Esophagus (tissue), 2 donors: Measurements from ENCODE around the gene TP63. TPM values are rescaled to one million over a fixed set of nuclear protein-coding genes. Genes with fewer than 3 reads are reported as not detected.

ENCODE experiments used
- H3K27ac ChIP-seq, 2 donors: one replicate each; pipeline ENCODE4 v1.5.1; 2013; ENCODE audit warnings: low read depth in 2 of 2, mild to moderate bottlenecking in 2 of 2, inconsistent platforms in 1 of 2, low read length in 1 of 2, moderate library complexity in 1 of 2
- H3K27me3 ChIP-seq, 2 donors: one replicate each; pipeline ENCODE4 v1.6.1; 2013; ENCODE audit warnings: low read length in 2 of 2, control low read depth in 1 of 2, mild to moderate bottlenecking in 1 of 2; ENCODE audit not compliant: insufficient read depth in 2 of 2, control insufficient read depth in 1 of 2
- H3K36me3 ChIP-seq, 2 donors: one replicate each; pipeline ENCODE4 v1.6.1; 2013; ENCODE audit warnings: low read length in 1 of 2; ENCODE audit not compliant: control insufficient read depth in 2 of 2, insufficient read depth in 2 of 2
- H3K4me1 ChIP-seq, 2 donors: one replicate each; pipeline ENCODE4 v1.6.1; 2013; ENCODE audit warnings: low read length in 1 of 2; ENCODE audit not compliant: control insufficient read depth in 2 of 2, insufficient read depth in 2 of 2
- H3K4me3 ChIP-seq, 2 donors: one replicate each; pipeline ENCODE4 v1.5.1; 2013; ENCODE audit warnings: low read length in 2 of 2, mild to moderate bottlenecking in 2 of 2, low read depth in 1 of 2, moderate library complexity in 1 of 2
- H3K9me3 ChIP-seq, 2 donors: one replicate each; pipeline ENCODE4 v1.6.1; 2013; ENCODE audit warnings: mild to moderate bottlenecking in 2 of 2, low read depth in 1 of 2, low read length in 1 of 2, moderate library complexity in 1 of 2; ENCODE audit not compliant: control insufficient read depth in 2 of 2, insufficient read depth in 1 of 2
- WGBS, 2 donors: extraction: QIAGEN DNeasy Blood & Tissue Kit; methylation state at CpG; one replicate each; pipeline ENCODE4 v1.1.7; 2013; 5-methylcytosine and 5-hydroxymethylcytosine counted together
- polyA plus RNA-seq, 2 donors: library from polyadenylated mRNA; stranded (reverse); fragments of 200-250 nt; gene quantifications; one replicate each; pipeline ENCODE4 v1.2.3, GENCODE V29; 2013
- donor health status: healthy with polysubstance abuse.
- donor health status: Bipolar disorder and iron deficiency.

TP63 gene
- polyA plus RNA-seq, 2 donors, result 37.8 to 57.2 TPM

DNA sequence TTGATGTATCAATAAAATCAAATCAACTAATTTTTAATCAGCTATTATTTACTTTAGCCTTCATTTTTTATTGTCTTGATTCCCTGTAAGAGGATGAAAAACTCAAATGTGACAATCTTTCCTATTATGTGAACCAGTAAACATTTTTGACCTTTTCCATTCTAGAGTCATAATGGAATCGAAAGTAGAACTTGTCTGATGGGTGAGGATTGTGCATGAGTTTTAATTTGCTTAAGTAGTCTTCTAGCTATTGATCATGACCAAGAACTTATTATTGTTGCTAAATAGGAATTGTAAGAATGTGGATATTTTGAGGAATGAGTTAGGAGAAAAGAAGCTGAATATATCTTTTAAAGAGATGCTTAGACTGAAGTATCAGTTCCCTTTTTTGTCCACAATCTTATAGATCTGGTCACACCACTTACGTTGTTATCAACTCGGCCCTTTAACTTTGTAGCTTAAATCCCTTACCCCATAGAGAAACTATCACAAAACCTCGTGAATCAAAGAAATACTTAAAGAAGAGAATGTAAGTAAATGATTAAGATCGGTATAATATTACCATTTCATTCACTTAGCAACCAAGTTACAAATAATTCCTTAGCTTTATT is 147.3 kb downstream of the TP63 start:
- 85 to 88% methylated on average over 5 of the region's 5 CpGs for WGBS, 2 donors
- H3K27me3 ChIP-seq, result no peaks in the 10 kb centered on the region
- no peaks in the 10 kb centered on the region for H3K36me3 ChIP-seq
- no peaks in the 10 kb centered on the region for H3K4me1 ChIP-seq
- no peaks in the 10 kb centered on the region for H3K9me3 ChIP-seq
- no peak overlapping the region for H3K4me3 ChIP-seq
- no peak overlapping the region for H3K27ac ChIP-seq

DNA sequence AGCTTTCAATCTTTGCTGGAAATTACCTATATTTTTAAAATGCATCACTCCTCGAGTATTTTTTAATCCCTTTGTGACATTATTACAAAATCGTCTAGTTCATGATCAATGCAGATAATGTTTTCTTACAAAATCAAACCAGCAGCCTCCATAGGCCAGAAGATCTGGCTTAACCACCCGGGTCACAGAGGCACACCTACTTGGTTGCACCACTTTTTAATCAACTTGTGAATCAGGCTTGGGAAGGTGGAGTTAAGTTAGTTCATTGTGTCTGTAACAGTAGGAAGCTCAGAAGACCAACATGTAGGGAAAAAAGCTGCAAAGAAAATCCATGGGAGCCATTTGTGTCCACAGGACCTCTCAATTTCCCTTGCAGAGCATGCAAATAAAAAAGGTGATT is 148.0 kb downstream of the TP63 start:
- Histone ChIP-seq H3K27ac (peak overlapping the region; percentile 1 to 47), H3K36me3 (no peaks in the 10 kb centered on the region), H3K9me3 (no peaks in the 10 kb centered on the region), H3K27me3 (no peaks in the 10 kb centered on the region), H3K4me1 (no peaks in the 10 kb centered on the region), H3K4me3 (no peak overlapping the region)
- 50 to 63% methylated on average over 3 of the region's 3 CpGs for WGBS, 2 donors

DNA sequence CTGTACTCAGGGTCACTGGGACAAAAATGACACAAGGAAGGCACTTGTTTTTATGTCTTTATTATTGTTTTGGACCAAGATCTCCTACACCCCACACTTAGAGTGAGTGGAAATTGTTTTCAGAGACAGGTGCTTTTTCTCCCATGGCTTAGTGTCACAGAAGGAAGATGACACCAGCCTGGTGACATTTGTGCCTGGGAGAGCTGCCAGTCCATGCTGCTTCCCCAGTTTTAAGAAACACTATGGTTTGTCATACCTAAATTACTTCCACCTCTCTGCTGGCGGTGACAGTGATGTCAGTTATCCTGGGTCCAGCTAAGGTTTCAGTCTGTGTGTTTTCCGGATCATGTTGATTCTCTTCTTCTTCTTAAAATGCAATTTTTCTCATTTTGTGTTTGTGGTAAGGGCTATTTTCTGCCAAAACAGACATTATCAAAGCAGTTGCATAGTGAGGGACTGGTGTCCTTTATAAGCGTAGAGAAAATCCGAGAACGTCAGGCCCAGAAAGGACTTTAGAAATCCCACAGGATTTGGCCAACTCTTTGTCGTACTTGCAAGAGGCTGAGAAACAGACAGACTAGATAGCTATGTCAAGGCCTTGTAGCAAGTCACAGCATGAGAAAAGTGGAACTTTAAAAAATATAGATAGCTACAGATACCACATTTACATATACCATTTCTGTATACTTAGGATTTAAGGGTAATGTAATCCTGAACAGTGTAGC is 149.5 kb downstream of the TP63 start:
- no peaks in the 10 kb centered on the region for H3K9me3 ChIP-seq
- H3K27ac ChIP-seq, result peak overlapping the region; percentile 30 to 47
- H3K4me3 ChIP-seq, result no peak overlapping the region
- WGBS, 2 donors, result 84 to 87% methylated on average over 6 of the region's 6 CpGs
- H3K27me3 ChIP-seq, result no peaks in the 10 kb centered on the region
- H3K4me1 ChIP-seq, result no peaks in the 10 kb centered on the region
- no peaks in the 10 kb centered on the region for H3K36me3 ChIP-seq

DNA sequence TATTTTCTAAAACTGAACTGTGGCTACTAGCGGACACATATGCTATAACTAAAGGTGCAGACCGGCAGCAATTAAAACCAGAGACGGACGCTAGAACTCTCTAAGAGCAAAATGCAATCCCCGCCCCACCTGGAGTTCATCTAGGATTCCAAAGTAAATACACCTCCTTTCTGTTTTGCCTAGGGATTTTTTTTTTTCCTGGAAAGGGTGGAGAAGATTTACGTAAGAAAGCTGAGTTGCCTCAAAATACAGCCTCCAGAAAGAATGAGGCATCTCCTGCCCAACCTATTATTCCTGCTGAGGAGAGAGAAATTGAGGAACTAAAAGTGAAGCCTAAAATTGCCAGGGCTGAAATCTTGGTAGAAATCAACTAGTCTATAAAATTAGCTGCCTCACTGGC is 150.2 kb downstream of the TP63 start:
- no peaks in the 10 kb centered on the region for H3K4me1 ChIP-seq
- H3K27ac ChIP-seq, result no peak overlapping the region
- H3K9me3 ChIP-seq, result no peaks in the 10 kb centered on the region
- no peaks in the 10 kb centered on the region for H3K27me3 ChIP-seq
- no peak overlapping the region for H3K4me3 ChIP-seq
- no peaks in the 10 kb centered on the region for H3K36me3 ChIP-seq
- 50 to 62% methylated on average over 6 of the region's 6 CpGs for WGBS, 2 donors

DNA sequence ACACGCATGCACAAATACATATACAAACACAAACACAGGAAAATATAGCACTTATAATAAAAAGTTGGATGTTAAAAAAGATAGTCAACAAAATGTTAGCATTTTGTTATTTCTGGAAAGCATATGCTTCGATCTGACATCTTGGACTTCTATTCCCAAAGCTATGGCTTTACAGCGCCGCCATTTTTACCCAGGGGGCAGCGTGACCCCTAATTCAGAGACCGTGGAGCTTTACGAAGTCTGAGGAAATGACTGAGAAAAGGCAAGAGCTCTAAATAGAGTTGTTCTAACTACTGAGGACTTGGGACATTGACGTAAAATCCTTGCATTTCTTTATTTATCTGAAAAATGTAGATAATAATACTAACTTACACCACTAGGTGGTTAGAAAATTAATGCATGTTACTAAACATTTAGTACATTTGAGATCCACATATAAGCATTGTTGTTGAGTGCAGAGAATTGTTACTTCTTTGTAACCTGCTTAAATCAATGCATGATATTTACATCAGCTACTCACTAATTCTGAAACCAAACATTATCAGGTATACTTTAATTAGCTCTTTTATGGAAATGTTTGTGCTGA is 155.4 kb downstream of the TP63 start:
- H3K27ac ChIP-seq, result no peak overlapping the region
- 94 to 95% methylated on average over 8 of the region's 8 CpGs for WGBS, 2 donors
- no peaks in the 10 kb centered on the region for H3K27me3 ChIP-seq
- no peaks in the 10 kb centered on the region for H3K4me1 ChIP-seq
- H3K9me3 ChIP-seq, result no peaks in the 10 kb centered on the region
- no peaks in the 10 kb centered on the region for H3K36me3 ChIP-seq
- no peak overlapping the region for H3K4me3 ChIP-seq

DNA sequence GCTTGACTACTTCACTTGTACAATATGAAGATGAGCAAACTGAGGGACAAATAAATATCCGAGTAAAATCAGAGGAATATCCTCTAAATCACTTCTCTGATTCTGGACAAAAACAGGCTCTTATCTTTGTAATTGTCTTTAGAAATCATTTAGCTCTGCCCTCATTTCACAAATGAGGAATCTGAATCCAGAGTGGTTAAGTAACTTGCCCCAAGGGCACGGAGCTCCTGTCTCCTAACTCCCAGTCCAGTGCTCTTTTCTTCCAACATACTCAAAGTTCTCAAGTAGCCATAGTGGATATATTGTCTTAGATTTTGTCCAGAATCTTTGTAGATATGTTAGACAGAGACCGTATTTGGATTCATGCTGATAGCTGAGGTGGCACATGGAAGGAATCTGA is 156.0 kb downstream of the TP63 start:
- Histone ChIP-seq H3K4me3 (no peak overlapping the region), H3K27me3 (no peaks in the 10 kb centered on the region), H3K27ac (no peak overlapping the region), H3K36me3 (no peaks in the 10 kb centered on the region), H3K4me1 (no peaks in the 10 kb centered on the region), H3K9me3 (no peaks in the 10 kb centered on the region)
- WGBS, 2 donors, result 80 to 82% methylated on average over 3 of the region's 3 CpGs

GRCh38 chr3:189787632-189788031 is 156.4 kb downstream of the TP63 start:
- Histone ChIP-seq H3K27me3 (no peaks in the 10 kb centered on the region), H3K27ac (peak overlapping the region in 1 of 2 donors; percentile 10), H3K36me3 (no peaks in the 10 kb centered on the region), H3K4me1 (no peaks in the 10 kb centered on the region), H3K9me3 (no peaks in the 10 kb centered on the region), H3K4me3 (no peak overlapping the region)
- WGBS, 2 donors, result 29 to 30% methylated on average over 3 of the region's 3 CpGs

DNA sequence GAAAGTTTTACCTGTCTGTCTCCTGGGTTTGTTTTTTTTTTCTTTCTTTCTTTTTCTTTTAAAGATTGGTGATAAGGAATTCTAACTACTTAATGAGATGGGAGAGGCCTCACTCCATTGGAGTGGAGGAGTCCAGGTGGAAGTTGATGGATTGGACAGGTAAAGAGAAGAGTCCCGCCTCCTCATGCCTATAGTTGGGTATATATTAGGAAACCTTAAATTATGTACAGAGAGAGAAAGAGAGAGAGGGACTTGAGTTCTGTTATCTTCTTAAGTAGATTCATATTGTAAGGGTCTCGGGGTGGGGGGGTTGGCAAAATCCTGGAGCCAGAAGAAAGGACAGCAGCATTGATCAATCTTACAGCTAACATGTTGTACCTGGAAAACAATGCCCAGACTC is 158.2 kb downstream of the TP63 start:
- H3K4me1 ChIP-seq, result no peaks in the 10 kb centered on the region
- H3K27ac ChIP-seq, result no peak overlapping the region
- H3K27me3 ChIP-seq, result no peaks in the 10 kb centered on the region
- peak overlapping the region; percentile 24 to 72 for H3K4me3 ChIP-seq
- 51 to 54% methylated on average over 2 of the region's 2 CpGs for WGBS, 2 donors
- no peaks in the 10 kb centered on the region for H3K36me3 ChIP-seq
- no peaks in the 10 kb centered on the region for H3K9me3 ChIP-seq

GRCh38 chr3:189790658-189791057 is 159.5 kb downstream of the TP63 start:
- Histone ChIP-seq H3K27me3 (no peaks in the 10 kb centered on the region), H3K27ac (peak overlapping the region; percentile 52 to 88), H3K4me3 (peak overlapping the region; percentile 54 to 72), H3K36me3 (no peaks in the 10 kb centered on the region), H3K4me1 (no peaks in the 10 kb centered on the region), H3K9me3 (no peaks in the 10 kb centered on the region)
- 29 to 39% methylated on average over 7 of the region's 7 CpGs for WGBS, 2 donors
